Renal cortex interstitium (tissue), 15 donors: ENCODE results near the gene DOLPP1. TPM values are rescaled to one million over a fixed set of nuclear protein-coding genes. Genes with fewer than 3 reads are reported as not detected.

Experiments
- DNase-seq, 11 donors: peaks; one replicate each; pipeline ENCODE4 v3.0.0-alpha.2; 2013; ENCODE audit warnings: low read depth in 9 of 11, low spot score in 4 of 11; ENCODE audit errors: extremely low read depth in 1 of 11
- long read RNA-seq, 16 experiments: transcript quantifications; one replicate each; lab custom pipeline, GENCODE V29; 2026
- polyA plus RNA-seq, 3 donors: library from polyadenylated mRNA; unstranded; fragments of 120-200 nt; gene quantifications; one replicate each; pipeline ENCODE4 v1.2.1, GENCODE V29; 2013; ENCODE audit not compliant: insufficient read length in 3 of 3

Gene DOLPP1, protein sequence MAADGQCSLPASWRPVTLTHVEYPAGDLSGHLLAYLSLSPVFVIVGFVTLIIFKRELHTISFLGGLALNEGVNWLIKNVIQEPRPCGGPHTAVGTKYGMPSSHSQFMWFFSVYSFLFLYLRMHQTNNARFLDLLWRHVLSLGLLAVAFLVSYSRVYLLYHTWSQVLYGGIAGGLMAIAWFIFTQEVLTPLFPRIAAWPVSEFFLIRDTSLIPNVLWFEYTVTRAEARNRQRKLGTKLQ
- polyA plus RNA-seq = 10 to 100 TPM; 16.0 to 23.9 (median 19.3) TPM
- long read RNA-seq, donor 1, partial matches to known transcripts = 0 of 2 reads
- long read RNA-seq, donor 1, other reads (novel, unspliced or antisense) = 0 of 2 reads
- long read RNA-seq, donor 2, partial matches to known transcripts = 14 of 16 reads
- long read RNA-seq, donor 2, other reads (novel, unspliced or antisense) = 0 of 16 reads
- long read RNA-seq, donor 3, transcript DOLPP1-202 (8 exons, 2,177 nt) = major isoform, 9 of 21 reads
- long read RNA-seq, donor 3, partial matches to known transcripts = 9 of 21 reads
- long read RNA-seq, donor 3, other reads (novel, unspliced or antisense) = 0 of 21 reads
- long read RNA-seq, donor 4, transcript DOLPP1-202 (8 exons, 2,177 nt) = major isoform, 6 of 18 reads
- long read RNA-seq, donor 4, partial matches to known transcripts = 11 of 18 reads
- long read RNA-seq, donor 4, other reads (novel, unspliced or antisense) = 0 of 18 reads
- long read RNA-seq, donor 5 = 0 reads
- long read RNA-seq, donor 6, partial matches to known transcripts = 0 of 4 reads
- long read RNA-seq, donor 6, other reads (novel, unspliced or antisense) = 0 of 4 reads
- long read RNA-seq, donor 7, transcript DOLPP1-202 (8 exons, 2,177 nt) = major isoform, 7 of 7 reads
- long read RNA-seq, donor 7, partial matches to known transcripts = 0 of 7 reads
- long read RNA-seq, donor 7, other reads (novel, unspliced or antisense) = 0 of 7 reads
- long read RNA-seq, donor 8, transcript DOLPP1-202 (8 exons, 2,177 nt) = major isoform, 9 of 10 reads
- long read RNA-seq, donor 8, partial matches to known transcripts = 0 of 10 reads
- long read RNA-seq, donor 8, other reads (novel, unspliced or antisense) = 0 of 10 reads
- long read RNA-seq, donor 9, partial matches to known transcripts = 13 of 15 reads
- long read RNA-seq, donor 9, other reads (novel, unspliced or antisense) = 0 of 15 reads
- long read RNA-seq, donor 10, transcript DOLPP1-202 (8 exons, 2,177 nt) = major isoform, 6 of 7 reads
- long read RNA-seq, donor 10, partial matches to known transcripts = 0 of 7 reads
- long read RNA-seq, donor 10, other reads (novel, unspliced or antisense) = 0 of 7 reads
- long read RNA-seq, donor 11, partial matches to known transcripts = 0 of 1 reads
- long read RNA-seq, donor 11, other reads (novel, unspliced or antisense) = 0 of 1 reads
- long read RNA-seq, donor 12, partial matches to known transcripts = 0 of 3 reads
- long read RNA-seq, donor 12, other reads (novel, unspliced or antisense) = 0 of 3 reads
- long read RNA-seq, donor 13 = 0 reads
- long read RNA-seq, donor 14, transcript DOLPP1-202 (8 exons, 2,177 nt) = major isoform, 5 of 18 reads
- long read RNA-seq, donor 14, partial matches to known transcripts = 13 of 18 reads
- long read RNA-seq, donor 14, other reads (novel, unspliced or antisense) = 0 of 18 reads
- long read RNA-seq, donor 15, partial matches to known transcripts = 10 of 10 reads
- long read RNA-seq, donor 15, other reads (novel, unspliced or antisense) = 0 of 10 reads
- long read RNA-seq, donor 16, transcript DOLPP1-202 (8 exons, 2,177 nt) = major isoform, 17 of 48 reads
- long read RNA-seq, donor 16, partial matches to known transcripts = 27 of 48 reads
- long read RNA-seq, donor 16, other reads (novel, unspliced or antisense) = 0 of 48 reads

DNA sequence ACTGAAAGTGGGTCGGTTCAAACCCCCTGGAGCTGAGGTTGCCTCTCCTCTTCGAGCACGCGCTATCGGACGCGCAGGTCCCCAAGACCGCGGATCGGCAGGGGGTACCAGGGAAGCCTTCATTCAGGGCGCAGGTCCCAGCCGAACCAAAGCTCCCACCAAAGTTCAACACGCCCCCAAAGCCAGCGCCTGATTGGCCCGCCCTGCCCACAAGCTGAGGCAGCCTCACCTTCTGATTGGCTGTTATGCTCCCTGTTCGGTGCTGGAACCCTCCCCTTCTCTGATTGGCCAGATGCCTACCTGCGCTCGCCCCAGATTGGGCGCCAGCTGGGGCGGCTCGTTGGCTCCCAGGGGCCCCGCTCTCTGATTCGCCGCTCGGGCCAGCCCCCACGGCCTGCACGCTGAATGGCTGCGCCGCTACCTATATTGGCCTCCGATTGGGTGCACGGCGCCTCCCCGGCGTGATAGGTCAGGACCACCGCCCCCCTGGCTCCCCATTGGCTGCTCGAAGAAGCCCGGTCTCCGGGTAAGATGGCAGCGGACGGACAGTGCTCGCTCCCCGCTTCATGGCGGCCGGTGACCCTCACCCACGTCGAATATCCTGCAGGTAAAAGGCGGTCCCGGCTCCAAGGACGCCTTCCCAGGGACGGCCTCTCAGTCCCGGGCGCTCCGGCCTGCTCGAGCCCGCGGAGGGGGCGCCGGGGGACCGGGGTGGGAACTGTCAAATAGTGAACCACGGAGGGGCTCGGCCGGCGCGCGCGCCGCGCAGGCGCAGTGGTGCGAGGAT lies at the start of gene DOLPP1:
Gene DOLPP1, plus strand, starts transcription at position 511 of the 787 bp plus-strand sequence. Its CDS starts 21 bp downstream, at position 532.
- DNase-seq = peak; percentile 92 to 99 (median 98)

GRCh38 chr9:129031514-129031913 lies 49.4 kb upstream of the DOLPP1 start:
- no peak for DNase-seq

DNA sequence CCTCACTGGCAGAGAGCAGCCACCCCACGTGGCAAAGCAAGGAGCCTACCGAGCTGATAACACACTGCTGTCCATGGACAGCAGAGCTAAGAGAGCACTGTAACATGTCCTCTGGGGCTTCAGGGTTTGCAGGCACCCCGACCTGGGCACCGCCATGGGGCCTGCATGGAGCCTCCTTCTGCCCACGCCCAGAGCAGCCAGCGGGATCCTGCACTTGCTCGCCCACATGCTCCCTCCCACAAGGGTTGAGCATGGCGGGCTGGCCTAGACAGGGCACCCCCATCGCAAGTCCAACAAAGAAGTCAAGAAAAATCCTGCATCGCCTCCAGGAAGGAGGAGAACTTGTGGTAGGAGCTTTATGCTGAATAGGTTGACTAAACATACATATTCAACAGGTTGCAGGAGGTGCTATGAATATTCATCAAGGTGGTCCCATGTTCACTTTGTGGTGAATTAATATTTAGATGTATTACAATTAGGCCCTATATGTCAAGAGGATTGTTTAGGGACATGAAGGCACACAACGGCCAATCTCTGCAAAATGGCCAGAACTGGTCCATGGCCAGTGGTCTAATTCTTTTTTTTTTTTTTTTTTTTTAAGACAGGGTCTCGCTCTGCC lies 48.3 kb upstream of the DOLPP1 start:
- DNase-seq = no peak

DNA sequence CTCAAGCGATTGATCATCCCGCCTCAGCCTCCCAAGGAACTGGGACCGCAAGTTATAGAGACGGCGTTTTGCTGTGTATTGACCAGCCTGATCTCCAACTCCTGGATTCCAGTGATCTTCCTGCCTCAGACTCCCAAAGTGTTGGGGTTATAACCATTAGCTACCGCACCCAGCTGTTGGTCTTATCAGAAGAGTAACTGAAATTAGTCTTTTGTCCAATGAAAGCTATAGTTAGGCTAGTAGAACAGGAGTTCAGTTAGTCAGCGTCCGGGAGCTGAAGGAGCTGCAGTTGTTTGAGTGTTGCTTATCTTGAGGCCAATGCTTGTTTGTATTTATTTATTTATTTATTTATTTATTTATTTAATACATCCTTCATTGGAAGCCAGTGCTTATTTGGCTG lies 47.7 kb upstream of the DOLPP1 start:
- no peak for DNase-seq

DNA sequence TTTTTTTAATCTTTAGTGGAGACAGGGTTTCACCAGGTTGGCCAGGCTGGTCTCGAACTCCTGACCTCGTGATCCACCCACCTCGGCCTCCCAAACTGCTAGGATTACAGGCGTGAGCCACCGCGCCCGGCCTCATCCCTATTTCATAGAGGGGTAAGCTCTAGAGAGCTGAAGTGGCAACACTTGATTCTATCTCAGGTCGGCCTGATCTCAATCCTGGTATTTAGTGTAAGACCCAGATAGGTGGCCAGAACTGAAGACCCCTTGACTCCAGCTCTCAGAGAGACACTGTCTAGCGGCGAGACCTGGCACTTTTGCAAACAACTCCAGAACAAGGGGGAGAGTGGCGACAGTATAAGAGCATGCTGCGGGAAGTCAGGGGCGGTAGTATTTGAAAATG lies 45.1 kb upstream of the DOLPP1 start:
- DNase-seq = peak in 1 of 11 donors; percentile 31

GRCh38 chr9:129036241-129036922 lies 44.5 kb upstream of the DOLPP1 start, which contains the start of gene MIGA2:
Gene MIGA2, plus strand, starts transcription at chr9:129036626. Its CDS starts 3,969 bp downstream, at chr9:129040595.
- peak; percentile 89 to 99 (median 96) for DNase-seq

GRCh38 chr9:129036923-129037766 lies 43.8 kb upstream of the DOLPP1 start:
- no peak for DNase-seq

- DNase-seq = no peak
Observed at GRCh38 chr9:129037767-129038098, 43.2 kb upstream of the DOLPP1 start.

- DNase-seq = no peak
Observed at GRCh38 chr9:129038109-129038852, 42.6 kb upstream of the DOLPP1 start.

DNA sequence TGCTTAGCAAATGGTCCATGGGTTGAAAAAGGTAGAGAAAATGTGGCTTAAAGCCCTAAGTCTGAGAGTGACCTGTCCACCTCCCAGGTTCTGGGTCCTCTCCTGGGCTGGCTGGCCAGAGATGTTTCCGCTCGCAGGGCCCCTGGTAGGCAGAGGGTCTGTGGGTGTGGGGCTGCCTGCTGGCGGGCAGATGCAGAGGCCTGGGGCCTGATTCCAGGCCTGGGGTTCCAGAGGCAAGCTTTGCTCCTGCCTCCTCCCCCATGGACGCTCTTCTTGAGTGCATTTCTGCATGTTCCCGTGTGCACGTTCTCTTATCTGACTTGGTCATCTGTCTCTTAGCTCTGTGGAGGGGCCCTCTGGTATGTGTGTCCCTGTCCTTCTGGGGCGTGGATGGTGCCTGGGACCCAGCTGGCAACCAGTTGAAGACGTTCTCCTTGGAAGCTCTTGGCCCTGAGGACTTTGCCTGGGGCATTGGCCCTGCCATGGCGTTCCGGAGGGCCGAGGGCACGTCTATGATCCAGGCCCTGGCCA lies 40.7 kb upstream of the DOLPP1 start:
- no peak for DNase-seq

DNA sequence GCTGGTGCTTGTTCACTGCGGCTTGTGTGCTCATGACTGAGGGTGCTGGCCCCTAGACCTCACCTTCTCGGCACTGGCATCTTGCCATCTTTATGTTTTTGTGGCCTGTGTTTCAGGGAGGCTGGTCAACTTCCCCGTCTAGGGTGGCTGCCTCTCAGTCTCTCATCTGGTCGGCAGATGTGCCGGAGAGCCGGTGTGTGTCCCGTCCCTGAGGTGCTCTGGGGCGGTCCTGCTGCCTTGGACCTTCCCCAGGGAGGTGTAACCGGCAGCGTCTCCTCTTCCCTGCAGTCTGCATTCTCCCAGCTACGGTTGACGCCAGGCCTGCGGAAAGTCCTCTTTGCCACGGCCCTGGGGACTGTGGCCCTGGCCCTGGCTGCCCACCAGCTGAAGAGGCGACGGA lies 38.9 kb upstream of the DOLPP1 start:
- no peak for DNase-seq

DNA sequence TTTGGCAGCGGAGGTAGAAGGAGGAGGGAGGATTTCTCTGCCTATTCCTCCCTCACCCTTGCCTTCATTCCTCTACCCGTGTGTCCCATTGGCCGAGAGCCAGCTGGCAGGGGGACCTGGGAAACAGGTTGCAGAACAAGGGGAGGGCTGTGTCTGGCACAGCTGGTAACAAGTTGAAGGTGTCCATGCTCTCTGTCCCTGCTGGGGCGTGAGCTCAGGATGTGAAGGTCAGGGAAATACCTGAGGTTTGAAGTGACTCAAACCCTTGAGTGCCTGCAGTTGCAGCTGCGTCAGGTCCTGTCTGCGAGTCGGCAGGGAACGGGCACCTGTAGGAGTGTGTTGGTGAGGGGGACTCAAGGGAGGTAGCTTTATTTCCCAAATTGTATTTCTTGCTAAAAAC lies 28.3 kb upstream of the DOLPP1 start:
- peak in 3 of 11 donors; percentile 5 to 28 (median 14) for DNase-seq

- DNase-seq = no peak
Observed at GRCh38 chr9:129053020-129053419, 27.9 kb upstream of the DOLPP1 start.

- DNase-seq = no peak
Observed at GRCh38 chr9:129054163-129054851, 26.6 kb upstream of the DOLPP1 start.
